NCI-H2171 treated with DMSO at 0.1 percent for 48 hours (cell line): ENCODE results near the gene ESPN.
A peak's percentile ranks its signal among the peaks of the same experiment; 100 is the strongest.
"Not testable (repeated sequence)": the region's sequence is repeated elsewhere in the genome, so short reads cannot be mapped to it uniquely, and the experiment has no call there.

Experiments used
- DNase-seq: peaks from one replicate; lab custom pipeline; 2025; lab: John Stamatoyannopoulos, UW

The ESPN gene

GRCh38 chr1:6428453-6428852 lies 3.9 kb downstream of the ESPN start:
- not testable (repeated sequence) for DNase-seq

DNA sequence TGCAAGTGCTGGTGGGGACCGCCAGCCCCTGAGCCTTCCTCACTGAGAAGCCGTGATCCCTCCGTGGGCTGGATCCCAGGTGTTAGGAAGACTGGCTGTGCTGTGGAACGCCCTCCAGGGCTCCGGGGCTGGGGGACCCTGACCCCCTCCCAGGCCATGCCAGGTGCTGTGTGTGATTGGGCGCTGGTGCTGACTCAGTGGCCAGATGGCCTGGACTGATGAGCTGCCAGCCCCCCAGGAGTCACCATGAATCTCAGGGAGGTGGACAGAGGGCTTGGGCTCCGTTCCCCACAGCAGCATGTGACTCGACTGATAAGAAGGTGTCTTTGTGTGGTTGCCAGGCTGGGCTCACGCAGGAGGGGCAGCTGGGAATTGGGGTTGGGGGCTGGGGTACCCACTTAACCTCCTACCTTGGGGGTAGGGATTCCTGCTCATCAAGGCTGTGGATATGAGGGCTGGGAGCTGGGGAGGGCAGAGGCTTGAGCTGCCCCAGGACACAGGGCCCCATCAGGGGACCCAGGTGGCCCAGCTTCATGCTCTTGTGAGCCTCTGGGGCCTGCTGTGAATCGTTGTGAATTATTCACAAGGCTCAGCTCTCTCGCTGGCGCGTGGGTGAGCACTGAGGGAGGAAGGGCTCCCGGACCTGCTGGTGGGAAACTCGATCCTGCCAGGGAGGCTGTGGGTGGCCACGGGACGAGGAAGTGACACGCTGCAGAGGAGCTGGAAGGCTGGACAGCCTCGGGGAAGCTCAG lies 5.3 kb downstream of the ESPN start:
- not testable (repeated sequence) for DNase-seq

DNA sequence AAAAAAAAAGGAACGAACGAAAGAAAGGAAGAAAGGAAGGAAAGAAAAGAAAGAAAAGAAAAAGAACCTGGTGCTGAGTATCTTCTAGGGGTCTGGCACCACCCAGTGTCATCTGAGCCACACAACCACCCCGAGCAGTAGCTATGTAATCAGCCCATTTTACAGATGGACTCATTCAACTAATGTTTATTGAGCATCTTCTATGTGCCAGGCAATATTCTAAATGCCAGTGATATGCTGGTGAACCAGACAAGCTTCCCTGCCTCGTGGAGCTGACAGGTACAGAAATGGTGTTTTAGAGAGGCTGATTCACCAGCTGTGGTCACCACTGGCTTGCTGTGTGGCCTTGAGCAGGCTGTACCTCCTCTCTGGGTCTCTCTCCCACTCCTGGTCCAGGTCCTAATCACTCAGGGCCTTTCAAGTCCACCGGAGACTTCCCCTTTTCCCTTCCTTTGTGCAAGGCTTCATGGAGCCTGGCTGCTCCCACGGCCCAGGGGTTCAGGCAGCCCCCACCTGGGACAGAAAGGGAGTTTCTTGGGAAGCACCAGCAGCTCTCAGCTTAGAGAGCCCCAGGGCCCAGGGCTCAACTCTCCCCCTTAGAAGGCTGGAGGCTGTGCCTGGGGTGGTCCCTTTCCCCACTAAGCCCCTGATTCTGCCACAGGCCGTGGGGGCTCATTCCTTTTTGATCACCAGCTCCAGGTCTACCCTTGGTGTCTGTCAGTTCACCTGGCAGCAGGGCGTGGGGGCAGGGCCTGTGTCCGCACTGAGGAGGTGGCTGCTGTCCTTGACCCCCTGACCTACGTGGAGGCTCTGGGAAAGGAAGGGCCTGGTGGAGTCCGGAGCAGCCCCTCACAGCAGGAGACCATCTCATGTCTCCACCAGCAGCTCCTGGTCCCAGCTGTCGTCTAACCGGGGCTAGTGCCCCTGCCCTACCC lies 7.3 kb downstream of the ESPN start:
- DNase-seq = not testable (repeated sequence)

DNA sequence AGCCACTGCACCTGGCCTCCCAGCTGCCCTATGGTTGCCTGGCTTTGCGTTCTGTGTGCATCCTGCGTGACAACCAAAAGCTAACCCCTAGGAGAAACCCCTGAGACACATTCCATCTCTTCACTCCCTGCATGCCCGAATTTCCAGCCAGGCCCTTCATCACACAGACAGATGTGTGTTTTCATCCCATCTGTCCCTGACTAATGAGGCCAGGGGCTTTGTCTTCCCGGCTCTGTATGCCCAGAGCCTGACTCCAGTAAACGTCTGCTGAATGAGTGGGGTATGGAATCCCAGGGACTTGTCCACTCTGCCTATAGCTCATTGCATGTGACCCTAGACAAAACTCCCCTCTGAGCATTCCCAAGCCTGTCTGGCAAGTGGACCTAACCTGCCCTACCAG lies 9.6 kb downstream of the ESPN start:
- DNase-seq = peak; percentile 61

DNA sequence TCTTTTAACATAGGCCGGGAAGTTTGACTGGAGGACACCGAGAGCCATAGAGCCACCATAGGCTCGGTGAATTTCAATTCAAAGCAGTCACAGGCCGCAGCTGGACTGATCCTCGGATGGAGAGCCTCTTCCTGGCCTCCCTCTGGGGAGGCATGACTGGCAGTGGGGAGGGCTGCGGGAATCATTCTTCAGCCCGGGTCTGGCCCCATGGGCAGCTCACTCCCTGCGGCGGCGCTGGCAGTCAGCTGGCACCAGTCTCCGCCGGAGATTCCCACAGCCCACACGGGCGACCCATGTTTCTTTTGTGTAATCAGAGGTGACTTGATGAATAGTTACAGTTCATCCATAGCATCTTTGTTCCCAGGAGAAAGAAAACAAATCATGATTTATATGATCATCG lies 10.6 kb downstream of the ESPN start:
- DNase-seq = no peak

- no peak for DNase-seq
Observed at GRCh38 chr1:6435547-6435946, 11.0 kb downstream of the ESPN start.

DNA sequence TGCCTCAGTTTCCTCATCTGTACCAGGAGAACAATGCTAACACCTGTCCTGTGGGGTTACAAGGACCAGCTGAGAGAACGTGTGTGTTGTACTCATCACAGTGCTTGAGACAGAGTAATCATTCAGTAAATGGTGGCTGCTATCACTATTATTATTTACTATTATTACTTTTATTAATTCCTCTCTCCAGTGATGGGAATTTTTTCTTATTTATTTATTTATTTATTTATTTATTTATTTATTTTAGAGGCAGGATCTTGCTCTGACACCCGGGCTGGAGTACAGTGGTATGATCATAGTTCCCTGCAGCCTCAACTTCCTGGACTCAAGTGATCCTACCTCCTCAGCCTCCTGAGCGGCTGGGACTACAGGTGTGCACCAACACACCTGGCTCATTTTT lies 11.7 kb downstream of the ESPN start:
- DNase-seq = not testable (repeated sequence)

DNA sequence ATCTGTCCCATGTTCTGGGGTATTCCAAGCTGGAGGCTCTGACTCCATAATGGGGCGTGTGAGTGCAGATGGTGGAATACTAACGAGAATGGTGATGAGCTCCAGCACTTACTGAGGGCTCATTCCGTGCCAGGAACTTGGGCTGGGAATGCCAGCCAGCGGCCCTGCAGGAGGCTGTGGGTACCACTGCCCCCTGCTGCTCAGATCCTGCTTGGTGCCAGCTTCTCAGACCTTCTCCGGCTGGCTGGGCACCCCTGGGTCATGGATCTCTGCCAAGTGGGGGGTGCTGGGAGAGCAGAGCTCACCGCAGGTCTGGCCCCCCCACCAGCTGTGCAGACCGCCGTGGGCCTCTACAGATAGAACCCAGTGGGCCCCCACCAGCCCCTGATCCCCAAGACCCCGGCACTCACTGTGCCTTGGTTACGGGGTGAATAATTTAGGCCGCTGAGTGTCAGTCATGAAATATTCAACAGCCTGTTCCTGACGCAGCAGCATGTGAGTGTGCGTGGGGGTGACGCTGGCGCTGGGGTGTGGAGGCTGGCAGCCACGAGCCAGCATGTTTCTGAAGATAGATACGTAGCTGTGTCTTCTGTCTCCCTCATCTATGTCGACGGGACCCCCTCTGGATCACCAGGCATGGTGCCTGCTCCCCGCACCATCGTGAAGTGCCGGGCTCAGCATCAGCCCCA lies 12.6 kb downstream of the ESPN start:
- peak; percentile 37 for DNase-seq

GRCh38 chr1:6438047-6438525 lies 13.5 kb downstream of the ESPN start:
- peak; percentile 78 for DNase-seq

- peak; percentile 68 for DNase-seq
Observed at GRCh38 chr1:6440198-6441126, 15.9 kb downstream of the ESPN start.

DNA sequence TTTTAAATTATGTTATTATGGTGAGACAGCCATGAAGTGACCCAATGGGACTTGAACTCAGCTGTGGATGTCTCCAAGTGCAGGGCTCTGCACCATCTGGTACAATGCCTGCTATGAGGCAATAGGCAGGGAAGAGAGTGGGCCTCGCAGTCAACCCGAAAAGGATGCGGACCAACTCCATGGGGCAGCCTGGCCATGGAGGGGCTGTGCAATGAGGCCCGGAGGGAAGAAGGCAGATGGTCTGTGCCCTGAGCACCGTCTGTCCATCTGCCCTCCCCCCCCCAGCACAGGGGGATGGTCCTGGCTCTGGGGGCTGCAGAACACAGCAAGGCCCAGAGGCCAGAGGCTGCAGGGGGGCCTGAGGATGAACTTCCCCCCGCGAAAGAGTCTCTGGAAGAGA lies 17.0 kb downstream of the ESPN start:
- DNase-seq = no peak

DNA sequence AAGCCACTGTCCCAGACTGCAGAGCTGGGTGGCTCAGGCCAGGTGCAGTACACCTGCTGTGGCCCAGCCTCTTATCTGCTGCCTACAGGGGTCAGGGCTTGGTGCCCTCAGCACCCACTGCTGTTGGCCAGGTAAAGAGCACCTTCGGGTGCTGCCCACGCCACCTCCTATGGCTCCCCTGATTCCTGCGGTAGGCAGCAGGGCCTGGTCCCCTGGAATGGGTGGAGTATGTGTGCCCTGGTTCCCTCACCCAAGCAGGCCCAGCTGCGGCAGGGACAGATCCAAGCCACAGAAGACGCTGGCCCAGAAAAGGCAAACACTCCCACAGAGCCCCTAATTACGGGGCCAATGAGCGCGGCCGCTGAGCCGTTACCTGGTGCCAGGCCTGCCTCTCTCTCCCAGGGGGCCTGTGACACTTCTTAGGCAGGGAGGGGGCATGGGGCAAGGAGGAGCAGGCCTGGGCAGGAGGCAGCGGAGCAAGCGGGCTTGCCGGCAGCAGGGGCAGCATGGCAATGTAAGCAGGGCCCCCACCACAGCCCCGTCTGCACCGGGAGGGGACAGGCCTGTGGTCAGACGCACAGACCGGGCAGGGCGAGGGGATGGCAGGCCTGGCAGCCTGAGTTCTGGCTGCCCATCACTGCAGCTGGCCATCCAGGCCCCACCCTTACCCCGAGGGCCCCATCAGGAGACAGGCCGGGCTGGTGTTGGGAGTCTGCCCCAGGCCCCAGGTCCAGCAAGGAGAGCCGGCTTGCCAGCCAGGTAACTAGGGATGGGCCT lies 19.0 kb downstream of the ESPN start:
- DNase-seq = peak; percentile 58

DNA sequence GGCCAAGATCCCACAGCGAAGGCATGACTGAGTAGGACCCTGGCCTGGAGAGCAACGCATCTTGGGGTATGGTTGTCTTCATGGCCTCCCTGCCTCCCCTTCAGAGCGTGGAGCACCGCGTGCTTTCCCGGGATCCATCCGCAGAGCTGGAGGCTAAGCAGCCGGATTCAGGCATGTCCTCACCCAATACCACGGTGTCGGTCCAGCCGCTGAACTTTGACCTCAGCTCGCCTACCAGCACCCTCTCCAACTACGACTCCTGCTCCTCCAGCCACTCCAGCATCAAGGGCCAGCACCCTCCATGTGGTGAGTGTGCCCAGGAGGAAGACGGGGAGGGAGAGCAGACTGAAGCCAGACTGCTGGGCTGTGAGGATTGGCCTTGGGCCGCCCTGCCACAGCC lies 19.8 kb downstream of the ESPN start:
- no peak for DNase-seq

- no peak for DNase-seq
Observed at GRCh38 chr1:6445062-6445763, 20.6 kb downstream of the ESPN start.

GRCh38 chr1:6445929-6446328 lies 21.4 kb downstream of the ESPN start:
- not testable (repeated sequence) for DNase-seq

DNA sequence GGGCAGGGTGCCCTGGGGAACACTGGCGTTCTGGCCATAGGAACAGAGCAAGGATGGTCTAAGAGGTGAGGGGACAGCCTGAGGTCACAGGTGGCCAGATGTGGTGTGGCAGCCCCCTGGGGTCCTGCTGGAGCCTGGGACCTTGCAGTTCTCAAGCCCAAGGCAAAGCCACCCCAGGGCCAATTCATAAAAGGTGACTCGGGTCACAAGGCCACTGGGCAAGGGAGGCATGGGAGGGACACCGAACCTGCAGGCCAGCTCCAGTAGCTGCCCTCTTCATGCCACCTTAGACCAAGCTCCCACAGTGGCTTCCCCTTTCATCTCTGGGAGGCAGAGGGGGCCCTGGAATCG lies 22.1 kb downstream of the ESPN start:
- no peak for DNase-seq

GRCh38 chr1:6447016-6447817 lies 22.6 kb downstream of the ESPN start:
- peak; percentile 51 for DNase-seq

- DNase-seq = peak; percentile 95
Observed at GRCh38 chr1:6447818-6448748, 23.5 kb downstream of the ESPN start.
